ENCODE results near the gene KLHL28.

DNA sequence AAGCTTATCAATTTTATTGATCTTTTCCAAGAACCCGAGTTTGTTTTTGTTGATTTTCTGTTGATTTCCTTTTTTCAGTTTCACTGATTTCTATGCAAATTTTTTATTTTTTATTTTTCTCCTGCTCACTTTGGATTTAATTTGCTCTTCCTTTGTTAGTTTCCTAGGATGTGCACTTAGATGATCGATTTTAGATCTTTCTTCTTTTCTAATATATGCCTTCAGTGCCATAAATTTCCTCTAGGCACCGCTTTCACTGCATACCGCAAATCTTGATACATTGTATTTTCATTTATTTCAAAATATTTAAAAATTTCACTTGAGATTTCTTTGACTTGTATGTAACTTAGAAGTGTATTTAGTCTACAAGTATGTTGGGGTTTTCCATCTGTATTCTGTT is 9.7 kb upstream of the KLHL28 start:
- no peak for TF ChIP-seq ZNF70 (CRISPR knock-in tag; IDR thresholded peaks at IDR 0.05)
- TF ChIP-seq, protein P1, sequence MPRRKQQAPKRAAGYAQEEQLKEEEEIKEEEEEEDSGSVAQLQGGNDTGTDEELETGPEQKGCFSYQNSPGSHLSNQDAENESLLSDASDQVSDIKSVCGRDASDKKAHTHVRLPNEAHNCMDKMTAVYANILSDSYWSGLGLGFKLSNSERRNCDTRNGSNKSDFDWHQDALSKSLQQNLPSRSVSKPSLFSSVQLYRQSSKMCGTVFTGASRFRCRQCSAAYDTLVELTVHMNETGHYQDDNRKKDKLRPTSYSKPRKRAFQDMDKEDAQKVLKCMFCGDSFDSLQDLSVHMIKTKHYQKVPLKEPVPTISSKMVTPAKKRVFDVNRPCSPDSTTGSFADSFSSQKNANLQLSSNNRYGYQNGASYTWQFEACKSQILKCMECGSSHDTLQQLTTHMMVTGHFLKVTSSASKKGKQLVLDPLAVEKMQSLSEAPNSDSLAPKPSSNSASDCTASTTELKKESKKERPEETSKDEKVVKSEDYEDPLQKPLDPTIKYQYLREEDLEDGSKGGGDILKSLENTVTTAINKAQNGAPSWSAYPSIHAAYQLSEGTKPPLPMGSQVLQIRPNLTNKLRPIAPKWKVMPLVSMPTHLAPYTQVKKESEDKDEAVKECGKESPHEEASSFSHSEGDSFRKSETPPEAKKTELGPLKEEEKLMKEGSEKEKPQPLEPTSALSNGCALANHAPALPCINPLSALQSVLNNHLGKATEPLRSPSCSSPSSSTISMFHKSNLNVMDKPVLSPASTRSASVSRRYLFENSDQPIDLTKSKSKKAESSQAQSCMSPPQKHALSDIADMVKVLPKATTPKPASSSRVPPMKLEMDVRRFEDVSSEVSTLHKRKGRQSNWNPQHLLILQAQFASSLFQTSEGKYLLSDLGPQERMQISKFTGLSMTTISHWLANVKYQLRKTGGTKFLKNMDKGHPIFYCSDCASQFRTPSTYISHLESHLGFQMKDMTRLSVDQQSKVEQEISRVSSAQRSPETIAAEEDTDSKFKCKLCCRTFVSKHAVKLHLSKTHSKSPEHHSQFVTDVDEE (CRISPR knock-in tag; IDR thresholded peaks at IDR 0.05): no peak
- no peak for TF ChIP-seq ZC3H10 (CRISPR knock-in tag; IDR thresholded peaks at IDR 0.05)
- no peak for TF ChIP-seq GLIS3 (CRISPR knock-in tag; IDR thresholded peaks at IDR 0.05)
- no peak for TF ChIP-seq ZFP30 (CRISPR knock-in tag; IDR thresholded peaks at IDR 0.05)
- no peak for TF ChIP-seq TCF4 (CRISPR knock-in tag; IDR thresholded peaks at IDR 0.05; ENCODE audit: borderline replicate concordance)
- no peak for TF ChIP-seq OSR1 (CRISPR knock-in tag; IDR thresholded peaks at IDR 0.05)
- TF ChIP-seq, protein P2, sequence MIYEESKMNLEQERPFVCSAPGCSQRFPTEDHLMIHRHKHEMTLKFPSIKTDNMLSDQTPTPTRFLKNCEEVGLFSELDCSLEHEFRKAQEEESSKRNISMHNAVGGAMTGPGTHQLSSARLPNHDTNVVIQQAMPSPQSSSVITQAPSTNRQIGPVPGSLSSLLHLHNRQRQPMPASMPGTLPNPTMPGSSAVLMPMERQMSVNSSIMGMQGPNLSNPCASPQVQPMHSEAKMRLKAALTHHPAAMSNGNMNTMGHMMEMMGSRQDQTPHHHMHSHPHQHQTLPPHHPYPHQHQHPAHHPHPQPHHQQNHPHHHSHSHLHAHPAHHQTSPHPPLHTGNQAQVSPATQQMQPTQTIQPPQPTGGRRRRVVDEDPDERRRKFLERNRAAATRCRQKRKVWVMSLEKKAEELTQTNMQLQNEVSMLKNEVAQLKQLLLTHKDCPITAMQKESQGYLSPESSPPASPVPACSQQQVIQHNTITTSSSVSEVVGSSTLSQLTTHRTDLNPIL (CRISPR knock-in tag; IDR thresholded peaks at IDR 0.05; ENCODE audit: low read depth): no peak

All from SK-N-SH treated with all-trans-retinoic acid at 6 μM for 48 hours (cell line).